Upper lobe of left lung (tissue), 6 donors: Measurements from ENCODE around the gene KIF12. TPM values are rescaled to one million over a fixed set of nuclear protein-coding genes. Genes with fewer than 3 reads are reported as not detected.

Source experiments
- ATAC-seq, 2 donors: fragments of 200-7000 bp; cut with Tn5 transposase; one replicate each; pipeline ENCODE4 v1.9.1; 2022; ENCODE audit warnings: mild to moderate bottlenecking in 2 of 2, moderate library complexity in 2 of 2; ENCODE audit not compliant: low FRiP score in 2 of 2
- DNase-seq, 2 donors: peaks; one replicate each; pipeline ENCODE4 v3.0.0-alpha.2; 2019 to 2020
- H3K27ac ChIP-seq, 4 donors: fragments of 200-600 bp; sonication (generic); one replicate each; pipeline ENCODE4 v1.5.1; 2016 to 2019
- H3K27me3 ChIP-seq, 4 donors: fragments of 200-600 bp; sonication (generic); one replicate each; pipeline ENCODE4 v1.5.1; 2017 to 2019
- H3K36me3 ChIP-seq, 4 donors: fragments of 200-600 bp; sonication (generic); one replicate each; pipeline ENCODE4 v1.5.1; 2016 to 2019
- H3K4me1 ChIP-seq, 4 donors: fragments of 200-600 bp; sonication (generic); one replicate each; pipeline ENCODE4 v1.5.1; 2018 to 2019
- H3K4me3 ChIP-seq, 4 donors: fragments of 200-600 bp; sonication (generic); one replicate each; pipeline ENCODE4 v1.5.1; 2017 to 2019; ENCODE audit warnings: mild to moderate bottlenecking in 2 of 4, moderate library complexity in 1 of 4
- H3K9me3 ChIP-seq, 4 donors: fragments of 200-600 bp; sonication (generic); one replicate each; pipeline ENCODE4 v1.5.1; 2018 to 2019
- EP300 ChIP-seq, 4 donors: sonication (generic); formaldehyde crosslinking; IDR thresholded peaks; one replicate each; pipeline ENCODE4 v1.5.1; 2017; ENCODE audit warnings: antibody characterized with exemption in 4 of 4, control low read depth in 2 of 4
- POLR2A ChIP-seq, 4 donors: fragments of 450-650 bp; IDR thresholded peaks; one replicate each; pipeline ENCODE4 v1.5.1; 2016 to 2017; ENCODE audit warnings: antibody characterized with exemption in 4 of 4, mild to moderate bottlenecking in 2 of 4
- POLR2AphosphoS5 ChIP-seq, 2 donors: sonication (generic); formaldehyde crosslinking; IDR thresholded peaks; one replicate each; pipeline ENCODE4 v1.5.1; 2017; ENCODE audit warnings: antibody characterized with exemption in 2 of 2
- WGBS, 2 donors: methylation state at CpG; one replicate each; pipeline ENCODE4 v1.1.5; 2017 to 2018; 5-methylcytosine and 5-hydroxymethylcytosine counted together
- total RNA-seq, 6 donors: library from RNA; depleted of rRNA in 4 of 6; stranded (reverse); fragments of >200 nt in 4 of 6; gene quantifications; one replicate each; pipeline versions ENCODE4 v1.1.0 to v1.2.1, GENCODE V29; 2016 to 2021
- TF ChIP-seq, protein P1 (sequence below), 6 experiments: fragments of 450-650 bp in 4 of 6; fragments of 200-600 bp in 2 of 6; sonication (generic) in 2 of 6; IDR thresholded peaks; one replicate each; pipeline ENCODE4 v1.5.1; 2016 to 2019; ENCODE audit warnings: antibody characterized with exemption in 6 of 6
- donor health status: DM: no; HTN: no; CAD: no; lungs with moderate emphysema.
- donor health status: DM: no; HTN: yes; CAD: no; lungs with severe emphysema.

The KIF12 gene
- total RNA-seq, 6 donors from 2014 or later, result 2.3 to 16.8 (median 4.4) TPM

- Histone ChIP-seq H3K27ac (no peak overlapping the region), H3K36me3 (no peaks in the 10 kb centered on the region), H3K4me1 (peaks cover 11 to 23% (median 14%) of the 10 kb centered on the region in 4 donors), H3K9me3 (no peaks in the 10 kb centered on the region), H3K27me3 (peaks cover 0 to 8% (median 3%) of the 10 kb centered on the region in 4 donors), H3K4me3 (no peak overlapping the region)
- no peak for TF ChIP-seq POLR2AphosphoS5 (IDR thresholded peaks at IDR 0.05)
- TF ChIP-seq, protein P1, sequence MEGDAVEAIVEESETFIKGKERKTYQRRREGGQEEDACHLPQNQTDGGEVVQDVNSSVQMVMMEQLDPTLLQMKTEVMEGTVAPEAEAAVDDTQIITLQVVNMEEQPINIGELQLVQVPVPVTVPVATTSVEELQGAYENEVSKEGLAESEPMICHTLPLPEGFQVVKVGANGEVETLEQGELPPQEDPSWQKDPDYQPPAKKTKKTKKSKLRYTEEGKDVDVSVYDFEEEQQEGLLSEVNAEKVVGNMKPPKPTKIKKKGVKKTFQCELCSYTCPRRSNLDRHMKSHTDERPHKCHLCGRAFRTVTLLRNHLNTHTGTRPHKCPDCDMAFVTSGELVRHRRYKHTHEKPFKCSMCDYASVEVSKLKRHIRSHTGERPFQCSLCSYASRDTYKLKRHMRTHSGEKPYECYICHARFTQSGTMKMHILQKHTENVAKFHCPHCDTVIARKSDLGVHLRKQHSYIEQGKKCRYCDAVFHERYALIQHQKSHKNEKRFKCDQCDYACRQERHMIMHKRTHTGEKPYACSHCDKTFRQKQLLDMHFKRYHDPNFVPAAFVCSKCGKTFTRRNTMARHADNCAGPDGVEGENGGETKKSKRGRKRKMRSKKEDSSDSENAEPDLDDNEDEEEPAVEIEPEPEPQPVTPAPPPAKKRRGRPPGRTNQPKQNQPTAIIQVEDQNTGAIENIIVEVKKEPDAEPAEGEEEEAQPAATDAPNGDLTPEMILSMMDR (IDR thresholded peaks at IDR 0.05), result no peak
- no peak for TF ChIP-seq EP300 (IDR thresholded peaks at IDR 0.05)
- TF ChIP-seq POLR2A (IDR thresholded peaks at IDR 0.05), result no peak
- 95 to 96% methylated on average over 8 to 12 of the region's 12 CpGs for WGBS, 2 donors
- no peak for DNase-seq
- no peak for ATAC-seq
These were observed 4.1 kb downstream of the KIF12 start for GRCh38 chr9:114094971-114095370.

DNA sequence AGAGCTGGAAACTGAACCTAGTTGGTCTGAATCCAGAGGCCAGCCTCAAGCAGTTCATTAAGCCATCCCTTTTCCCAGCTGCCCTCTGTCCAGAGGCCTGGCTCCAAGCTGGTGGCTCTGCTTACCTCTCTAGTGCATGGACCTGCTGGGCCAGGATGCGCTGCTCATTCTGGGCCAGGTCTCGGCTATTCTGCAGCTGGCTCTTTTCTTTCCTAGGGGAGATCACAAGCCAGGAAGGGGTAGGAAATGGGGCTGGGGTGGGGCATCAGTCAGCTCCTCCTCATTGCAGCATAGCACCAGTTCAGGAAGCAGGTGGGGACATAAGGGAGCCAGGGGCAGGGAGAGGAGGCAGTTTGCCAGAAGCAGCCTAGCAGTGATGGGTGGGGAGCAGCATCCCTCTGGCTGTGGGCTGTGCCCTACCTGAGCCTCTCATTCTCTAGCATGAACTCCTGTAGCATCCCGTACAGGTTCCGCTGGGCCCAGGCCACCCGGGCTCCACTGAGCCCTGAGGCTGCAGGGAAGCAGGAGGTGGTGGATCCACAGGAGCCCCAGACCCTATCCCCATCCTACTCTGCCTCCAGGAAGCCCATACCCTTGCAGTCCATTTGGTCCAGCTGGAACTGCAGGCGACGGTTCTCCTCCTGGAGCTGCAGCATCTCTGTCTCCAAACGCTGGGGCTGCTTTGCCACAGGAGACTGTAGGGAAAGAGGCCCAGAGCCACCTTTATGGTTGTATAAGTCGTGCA, 5.2 kb downstream of the KIF12 start:
- Histone ChIP-seq H3K4me3 (no peak overlapping the region), H3K4me1 (peaks cover 11 to 18% (median 12%) of the 10 kb centered on the region in 4 donors), H3K9me3 (no peaks in the 10 kb centered on the region), H3K36me3 (no peaks in the 10 kb centered on the region), H3K27me3 (peaks cover 0 to 8% (median 3%) of the 10 kb centered on the region in 4 donors), H3K27ac (no peak overlapping the region)
- ATAC-seq, result no peak
- WGBS, 2 donors, result 89 to 92% methylated on average over 4 to 9 of the region's 9 CpGs
- no peak for DNase-seq
- TF ChIP-seq POLR2A (IDR thresholded peaks at IDR 0.05) (no peak), POLR2AphosphoS5 (IDR thresholded peaks at IDR 0.05) (no peak), EP300 (IDR thresholded peaks at IDR 0.05) (no peak)
- TF ChIP-seq, protein P1 (IDR thresholded peaks at IDR 0.05), result no peak

DNA sequence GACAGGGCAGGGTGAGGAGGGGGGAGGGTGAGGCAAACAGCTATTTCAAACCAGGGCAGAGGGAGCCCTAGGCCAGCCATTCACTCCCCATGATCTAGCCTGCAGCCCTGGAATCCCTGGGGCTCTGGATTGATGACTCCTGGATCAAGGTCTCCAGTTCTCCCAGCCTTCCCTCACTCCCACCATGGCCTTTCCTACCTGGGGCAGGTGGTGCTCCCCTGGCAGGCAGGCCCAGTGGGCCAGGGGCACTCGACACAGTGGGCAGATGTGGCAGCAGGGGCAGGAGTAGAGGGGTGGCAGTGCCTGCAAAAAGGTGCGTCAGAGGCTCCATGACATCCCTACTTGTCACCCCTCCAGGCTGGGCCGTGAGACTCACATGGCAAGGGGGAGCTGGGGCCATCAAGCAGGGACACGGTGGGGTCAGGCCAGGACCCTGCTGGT, 6.0 kb downstream of the KIF12 start:
- WGBS, 2 donors, result 90 to 100% methylated on average over 1 to 4 of the region's 4 CpGs
- DNase-seq, result no peak
- peaks cover 4 to 9% (median 7%) of the 10 kb centered on the region in 4 donors for H3K4me1 ChIP-seq

DNA sequence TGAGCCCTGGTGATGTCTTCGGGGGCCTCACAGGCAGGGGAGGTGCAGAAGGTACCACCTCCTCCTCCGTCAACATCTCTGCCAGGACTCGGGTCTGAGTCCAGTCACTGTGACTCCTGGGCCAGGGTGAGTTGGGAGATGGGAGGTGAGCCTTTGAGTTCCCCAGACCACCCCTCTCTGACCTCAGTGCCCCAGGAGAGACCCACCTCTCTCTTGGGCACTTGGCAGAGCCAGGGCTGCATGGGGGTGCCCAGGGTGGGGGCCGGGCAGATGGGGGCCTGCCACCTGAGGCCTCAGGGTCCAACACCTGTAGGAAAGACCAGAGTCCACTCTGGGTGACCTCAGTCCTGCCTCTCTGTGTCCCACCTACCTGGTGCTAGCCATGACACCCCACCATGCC, 6.8 kb downstream of the KIF12 start:
- Histone ChIP-seq H3K27me3 (no peaks in the 10 kb centered on the region), H3K27ac (no peak overlapping the region), H3K4me3 (no peak overlapping the region), H3K4me1 (peaks cover 0 to 2% (median 0%) of the 10 kb centered on the region in 4 donors), H3K36me3 (no peaks in the 10 kb centered on the region), H3K9me3 (no peaks in the 10 kb centered on the region)
- no peak for ATAC-seq
- WGBS, 2 donors, result 94% methylated on average over 3 to 4 of the region's 4 CpGs
- no peak for DNase-seq
- TF ChIP-seq POLR2A (IDR thresholded peaks at IDR 0.05), result no peak
- TF ChIP-seq EP300 (IDR thresholded peaks at IDR 0.05), result no peak
- TF ChIP-seq POLR2AphosphoS5 (IDR thresholded peaks at IDR 0.05), result no peak
- TF ChIP-seq, protein P1 (IDR thresholded peaks at IDR 0.05), result no peak

More for the DNA sequence above, 6.0 kb downstream of the KIF12 start:
- H3K27ac ChIP-seq, result no peak overlapping the region
- no peak for ATAC-seq
- TF ChIP-seq POLR2A (IDR thresholded peaks at IDR 0.05), result no peak
- TF ChIP-seq POLR2AphosphoS5 (IDR thresholded peaks at IDR 0.05), result no peak
- TF ChIP-seq EP300 (IDR thresholded peaks at IDR 0.05), result no peak
- TF ChIP-seq, protein P1 (IDR thresholded peaks at IDR 0.05), result no peak
- no peak overlapping the region for H3K4me3 ChIP-seq
- H3K36me3 ChIP-seq, result no peaks in the 10 kb centered on the region
- H3K27me3 ChIP-seq, result peaks cover 0 to 6% (median 1%) of the 10 kb centered on the region in 4 donors
- H3K9me3 ChIP-seq, result no peaks in the 10 kb centered on the region
